Measurements from ENCODE around the gene GPRC5B. TPM values are rescaled to one million over a fixed set of nuclear protein-coding genes. Genes with fewer than 3 reads are reported as not detected.

The GPRC5B gene
- total and polyA plus RNA-seq, 2 donors (not counting 1 experiment from before 2014, with no cell fraction given), result 4.3 to 4.5 TPM

GRCh38 chr16:19853742-19854542 is 30.7 kb downstream of the GPRC5B start:
- H3K27ac ChIP-seq (ENCODE audit: insufficient read depth, low read length), result no peak overlapping the region
- no peaks in the 10 kb centered on the region for H3K27me3 ChIP-seq (ENCODE audit: control insufficient read depth, insufficient read depth, low read length)
- no peak overlapping the region for H2AFZ ChIP-seq (ENCODE audit: low read length)
- no peaks in the 10 kb centered on the region for H3K9me3 ChIP-seq (ENCODE audit: control insufficient read depth, insufficient read depth, low read depth, low read length)
- H3K36me3 ChIP-seq (ENCODE audit: control insufficient read depth, insufficient read depth, low read length), result no peaks in the 10 kb centered on the region
- no peaks in the 10 kb centered on the region for H3K4me1 ChIP-seq (ENCODE audit: control insufficient read depth, extremely low read depth, insufficient read depth, low read length)
- H3K4me2 ChIP-seq (ENCODE audit: extremely low read depth, insufficient read depth, low read length), result no peak overlapping the region
- TF ChIP-seq EZH2 (IDR thresholded peaks at IDR 0.05; ENCODE audit: low read length, missing control alignments) (no peak), CTCF (conservative IDR thresholded peaks at IDR 0.05 in 1 of 2, IDR thresholded peaks at IDR 0.05 in 1 of 2; ENCODE audit: low read depth in 1 of 2, low read length in 2 of 2) (no peak)
- H4K20me1 ChIP-seq (ENCODE audit: control insufficient read depth, extremely low read depth, insufficient read depth, low read length), result no peaks in the 10 kb centered on the region
- H3K9ac ChIP-seq (ENCODE audit: insufficient read depth, low read length), result no peak overlapping the region
- DNase-seq (ENCODE audit: low read depth in 2 of 2), result no peak
- no peaks in the 10 kb centered on the region for H3K79me2 ChIP-seq (ENCODE audit: control insufficient read depth, insufficient read depth, low read length)
- H3K4me3 ChIP-seq (replicated peaks in 1 of 4; ENCODE audit: control extremely low read depth in 1 of 4, insufficient read depth in 1 of 4, low read depth in 3 of 4, low read length in 4 of 4), result no peak overlapping the region

GRCh38 chr16:19853132-19853741 is 31.4 kb downstream of the GPRC5B start:
- H3K27me3 ChIP-seq (ENCODE audit: control insufficient read depth, insufficient read depth, low read length), result no peaks in the 10 kb centered on the region
- no peaks in the 10 kb centered on the region for H3K36me3 ChIP-seq (ENCODE audit: control insufficient read depth, insufficient read depth, low read length)
- no peaks in the 10 kb centered on the region for H4K20me1 ChIP-seq (ENCODE audit: control insufficient read depth, extremely low read depth, insufficient read depth, low read length)
- no peak overlapping the region for H2AFZ ChIP-seq (ENCODE audit: low read length)
- no peaks in the 10 kb centered on the region for H3K79me2 ChIP-seq (ENCODE audit: control insufficient read depth, insufficient read depth, low read length)
- H3K4me1 ChIP-seq (ENCODE audit: control insufficient read depth, extremely low read depth, insufficient read depth, low read length), result no peaks in the 10 kb centered on the region
- H3K4me3 ChIP-seq (replicated peaks in 1 of 4; ENCODE audit: control extremely low read depth in 1 of 4, insufficient read depth in 1 of 4, low read depth in 3 of 4, low read length in 4 of 4), result no peak overlapping the region
- H3K27ac ChIP-seq (ENCODE audit: insufficient read depth, low read length), result no peak overlapping the region
- DNase-seq (ENCODE audit: low read depth in 2 of 2), result no peak
- no peak overlapping the region for H3K9ac ChIP-seq (ENCODE audit: insufficient read depth, low read length)
- H3K9me3 ChIP-seq (ENCODE audit: control insufficient read depth, insufficient read depth, low read depth, low read length), result no peaks in the 10 kb centered on the region
- no peak overlapping the region for H3K4me2 ChIP-seq (ENCODE audit: extremely low read depth, insufficient read depth, low read length)
- TF ChIP-seq EZH2 (IDR thresholded peaks at IDR 0.05; ENCODE audit: low read length, missing control alignments) (no peak), CTCF (conservative IDR thresholded peaks at IDR 0.05 in 1 of 2, IDR thresholded peaks at IDR 0.05 in 1 of 2; ENCODE audit: low read depth in 1 of 2, low read length in 2 of 2) (no peak)

GRCh38 chr16:19851476-19851875 is 33.2 kb downstream of the GPRC5B start:
- H3K27me3 ChIP-seq (ENCODE audit: control insufficient read depth, insufficient read depth, low read length), result no peaks in the 10 kb centered on the region
- no peak overlapping the region for H3K4me2 ChIP-seq (ENCODE audit: extremely low read depth, insufficient read depth, low read length)

More at GRCh38 chr16:19851476-19851875, 33.2 kb downstream of the GPRC5B start:
- TF ChIP-seq CTCF (conservative IDR thresholded peaks at IDR 0.05 in 1 of 2, IDR thresholded peaks at IDR 0.05 in 1 of 2; ENCODE audit: low read depth in 1 of 2, low read length in 2 of 2), result no peak
- TF ChIP-seq EZH2 (IDR thresholded peaks at IDR 0.05; ENCODE audit: low read length, missing control alignments), result no peak
- Histone ChIP-seq H3K4me1 (ENCODE audit: control insufficient read depth, extremely low read depth, insufficient read depth, low read length) (no peaks in the 10 kb centered on the region), H3K27ac (ENCODE audit: insufficient read depth, low read length) (no peak overlapping the region), H4K20me1 (ENCODE audit: control insufficient read depth, extremely low read depth, insufficient read depth, low read length) (no peaks in the 10 kb centered on the region), H3K9ac (ENCODE audit: insufficient read depth, low read length) (no peak overlapping the region), H3K4me3 (replicated peaks in 1 of 4; ENCODE audit: control extremely low read depth in 1 of 4, insufficient read depth in 1 of 4, low read depth in 3 of 4, low read length in 4 of 4) (no peak overlapping the region), H2AFZ (ENCODE audit: low read length) (no peak overlapping the region), H3K36me3 (ENCODE audit: control insufficient read depth, insufficient read depth, low read length) (no peaks in the 10 kb centered on the region), H3K9me3 (ENCODE audit: control insufficient read depth, insufficient read depth, low read depth, low read length) (no peaks in the 10 kb centered on the region), H3K79me2 (ENCODE audit: control insufficient read depth, insufficient read depth, low read length) (no peaks in the 10 kb centered on the region)
- DNase-seq (ENCODE audit: low read depth in 2 of 2), result no peak
